Neural progenitor cell (in vitro differentiated cells): ENCODE measurements around the gene SHD.
"Not testable (repeated sequence)": the region's sequence is repeated elsewhere in the genome, so short reads cannot be mapped to it uniquely, and the experiment has no call there.

Experiments
- CTCF ChIP-seq: fragments of 200-600 bp; sonication (generic); IDR thresholded peaks from 2 replicates; pipeline ENCODE4 v1.5.1; 2017; ENCODE audit warnings: antibody characterized with exemption, mild to moderate bottlenecking
- EZH2 ChIP-seq: fragments of 200-600 bp; sonication (generic); IDR thresholded peaks from 2 replicates; pipeline ENCODE4 v1.6.1; 2017; ENCODE audit warnings: antibody characterized with exemption, mild to moderate bottlenecking, moderate library complexity
- EZH2phosphoT487 ChIP-seq: fragments of 200-600 bp; sonication (generic); IDR thresholded peaks from 2 replicates; pipeline ENCODE4 v1.6.1; 2017; ENCODE audit warnings: antibody characterized with exemption

- not testable (repeated sequence) for TF ChIP-seq CTCF, EZH2, EZH2phosphoT487
Measured at GRCh38 chr19:4274321-4274686, 4.8 kb upstream of the SHD start.
